HL-60 (cell line): ENCODE results near the gene GFRA1.

ENCODE experiments used
- GABPA ChIP-seq: IDR thresholded peaks from 2 replicates; pipeline ENCODE4 v1.6.1; 2012; ENCODE audit warnings: low read depth
- POLR2AphosphoS5 ChIP-seq: IDR thresholded peaks from 2 replicates; pipeline ENCODE4 v1.6.1; 2012; ENCODE audit warnings: low read depth
- TF ChIP-seq, protein P1 (sequence below): IDR thresholded peaks from one replicate; pipeline ENCODE4 v1.5.1; 2011; ENCODE audit warnings: low read length, control low read depth, inconsistent platforms; ENCODE audit not compliant: insufficient read depth
- TF ChIP-seq, protein P2 (sequence below): IDR thresholded peaks from 2 replicates; pipeline ENCODE4 v1.6.1; 2012; ENCODE audit warnings: low read depth; ENCODE audit not compliant: insufficient replicate concordance

DNA sequence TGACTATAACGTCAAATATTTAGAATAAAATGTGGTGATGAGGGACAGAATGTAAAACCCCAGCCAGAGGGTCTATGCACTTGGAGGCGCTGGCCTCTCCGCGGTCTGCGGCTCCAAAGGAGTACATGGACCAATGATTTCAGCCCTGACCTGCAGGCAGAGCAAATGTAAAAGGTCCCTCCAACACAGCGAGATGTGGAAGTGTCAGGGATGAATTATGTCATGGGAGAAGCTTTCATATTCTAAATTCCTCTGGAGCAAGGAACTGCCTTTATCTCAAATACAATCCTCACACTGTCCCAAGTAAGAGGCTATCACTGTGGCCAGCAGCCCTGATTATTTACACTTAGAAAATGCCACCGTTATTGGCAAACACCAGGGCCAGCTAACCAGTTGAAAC, 139.4 kb downstream of the GFRA1 start:
- TF ChIP-seq, protein P1, sequence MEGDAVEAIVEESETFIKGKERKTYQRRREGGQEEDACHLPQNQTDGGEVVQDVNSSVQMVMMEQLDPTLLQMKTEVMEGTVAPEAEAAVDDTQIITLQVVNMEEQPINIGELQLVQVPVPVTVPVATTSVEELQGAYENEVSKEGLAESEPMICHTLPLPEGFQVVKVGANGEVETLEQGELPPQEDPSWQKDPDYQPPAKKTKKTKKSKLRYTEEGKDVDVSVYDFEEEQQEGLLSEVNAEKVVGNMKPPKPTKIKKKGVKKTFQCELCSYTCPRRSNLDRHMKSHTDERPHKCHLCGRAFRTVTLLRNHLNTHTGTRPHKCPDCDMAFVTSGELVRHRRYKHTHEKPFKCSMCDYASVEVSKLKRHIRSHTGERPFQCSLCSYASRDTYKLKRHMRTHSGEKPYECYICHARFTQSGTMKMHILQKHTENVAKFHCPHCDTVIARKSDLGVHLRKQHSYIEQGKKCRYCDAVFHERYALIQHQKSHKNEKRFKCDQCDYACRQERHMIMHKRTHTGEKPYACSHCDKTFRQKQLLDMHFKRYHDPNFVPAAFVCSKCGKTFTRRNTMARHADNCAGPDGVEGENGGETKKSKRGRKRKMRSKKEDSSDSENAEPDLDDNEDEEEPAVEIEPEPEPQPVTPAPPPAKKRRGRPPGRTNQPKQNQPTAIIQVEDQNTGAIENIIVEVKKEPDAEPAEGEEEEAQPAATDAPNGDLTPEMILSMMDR: no peak
- TF ChIP-seq POLR2AphosphoS5 (no peak), GABPA (no peak)
- TF ChIP-seq, protein P2, sequence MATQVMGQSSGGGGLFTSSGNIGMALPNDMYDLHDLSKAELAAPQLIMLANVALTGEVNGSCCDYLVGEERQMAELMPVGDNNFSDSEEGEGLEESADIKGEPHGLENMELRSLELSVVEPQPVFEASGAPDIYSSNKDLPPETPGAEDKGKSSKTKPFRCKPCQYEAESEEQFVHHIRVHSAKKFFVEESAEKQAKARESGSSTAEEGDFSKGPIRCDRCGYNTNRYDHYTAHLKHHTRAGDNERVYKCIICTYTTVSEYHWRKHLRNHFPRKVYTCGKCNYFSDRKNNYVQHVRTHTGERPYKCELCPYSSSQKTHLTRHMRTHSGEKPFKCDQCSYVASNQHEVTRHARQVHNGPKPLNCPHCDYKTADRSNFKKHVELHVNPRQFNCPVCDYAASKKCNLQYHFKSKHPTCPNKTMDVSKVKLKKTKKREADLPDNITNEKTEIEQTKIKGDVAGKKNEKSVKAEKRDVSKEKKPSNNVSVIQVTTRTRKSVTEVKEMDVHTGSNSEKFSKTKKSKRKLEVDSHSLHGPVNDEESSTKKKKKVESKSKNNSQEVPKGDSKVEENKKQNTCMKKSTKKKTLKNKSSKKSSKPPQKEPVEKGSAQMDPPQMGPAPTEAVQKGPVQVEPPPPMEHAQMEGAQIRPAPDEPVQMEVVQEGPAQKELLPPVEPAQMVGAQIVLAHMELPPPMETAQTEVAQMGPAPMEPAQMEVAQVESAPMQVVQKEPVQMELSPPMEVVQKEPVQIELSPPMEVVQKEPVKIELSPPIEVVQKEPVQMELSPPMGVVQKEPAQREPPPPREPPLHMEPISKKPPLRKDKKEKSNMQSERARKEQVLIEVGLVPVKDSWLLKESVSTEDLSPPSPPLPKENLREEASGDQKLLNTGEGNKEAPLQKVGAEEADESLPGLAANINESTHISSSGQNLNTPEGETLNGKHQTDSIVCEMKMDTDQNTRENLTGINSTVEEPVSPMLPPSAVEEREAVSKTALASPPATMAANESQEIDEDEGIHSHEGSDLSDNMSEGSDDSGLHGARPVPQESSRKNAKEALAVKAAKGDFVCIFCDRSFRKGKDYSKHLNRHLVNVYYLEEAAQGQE: no peak
